ENCODE measurements around the gene CLASP2.

The CLASP2 gene

GRCh38 chr3:33637482-33637881 lies 80.6 kb downstream of the CLASP2 start:
- DNase-seq (ENCODE audit: low read depth, low spot score) = no peak

DNA sequence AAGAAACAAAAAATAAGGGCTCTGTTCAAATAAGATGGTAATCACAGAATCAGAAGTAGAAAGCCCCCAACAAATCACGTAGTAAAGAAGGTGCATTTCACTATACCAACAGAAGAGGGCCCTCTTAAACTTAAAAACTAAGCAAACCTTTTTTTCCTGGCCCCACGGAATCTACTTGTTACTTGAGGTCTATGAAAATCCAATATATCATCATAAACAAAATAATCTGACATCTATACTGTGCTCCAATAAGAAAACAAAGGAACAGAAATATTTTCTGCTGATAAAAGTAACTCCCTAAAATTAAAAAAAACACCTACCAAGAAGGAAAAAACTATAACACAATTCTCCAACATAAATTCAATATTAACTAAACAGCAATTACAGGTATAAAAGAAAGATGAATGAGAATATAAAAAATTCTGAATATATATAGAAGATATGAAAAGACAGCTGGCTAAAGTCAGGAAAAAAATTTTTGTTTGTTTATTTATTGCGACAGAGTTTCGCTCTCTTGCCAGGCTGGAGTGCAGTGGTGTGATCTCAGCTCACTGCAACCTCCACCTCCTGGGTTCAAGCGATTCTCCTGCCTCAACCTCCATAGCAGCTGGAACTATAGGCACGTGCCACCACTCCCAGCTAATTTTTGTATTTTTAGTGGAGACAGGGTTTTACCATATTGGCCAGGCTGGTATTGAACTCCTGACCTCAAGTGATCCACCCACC lies 81.8 kb downstream of the CLASP2 start:
- peak; percentile 51 for DNase-seq (ENCODE audit: low read depth, low spot score)

DNA sequence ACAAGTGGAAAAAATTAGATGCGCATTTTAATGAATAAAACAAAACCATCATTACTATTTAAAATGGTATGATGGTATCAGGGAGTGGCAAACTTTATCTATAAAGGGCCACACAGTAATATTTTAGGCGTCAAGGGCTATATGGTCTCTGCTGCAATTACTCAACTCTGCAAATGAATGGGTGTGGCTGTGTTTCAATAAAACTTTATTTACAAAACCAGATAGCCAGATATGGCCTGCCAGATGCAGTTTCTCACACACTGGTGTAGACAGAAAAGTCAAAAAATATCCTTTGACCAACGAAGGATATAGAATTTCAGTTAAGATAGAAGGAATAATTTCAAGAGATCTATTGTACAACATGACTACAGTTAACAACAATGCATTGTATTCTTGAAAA lies 83.8 kb downstream of the CLASP2 start:
- DNase-seq (ENCODE audit: low read depth, low spot score) = no peak

DNA sequence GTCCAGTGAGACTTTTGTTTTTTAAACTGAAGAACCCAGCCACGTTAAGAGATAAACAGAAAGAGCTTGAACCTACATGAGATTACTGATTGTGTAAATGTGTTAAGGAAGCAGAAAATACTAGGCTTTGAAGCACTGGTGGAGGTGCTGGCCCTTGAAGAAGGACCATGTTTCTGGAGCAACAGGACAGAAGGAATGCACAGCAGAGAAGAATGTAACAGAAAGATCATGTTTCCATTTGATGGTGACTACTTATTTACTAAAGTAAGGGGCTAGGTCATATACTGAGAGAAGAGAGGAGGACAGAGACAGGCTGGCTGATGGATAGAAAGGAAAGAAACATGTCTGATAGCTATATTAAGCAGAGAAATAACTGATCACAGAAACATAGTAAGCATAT lies 88.8 kb downstream of the CLASP2 start:
- DNase-seq (ENCODE audit: low read depth, low spot score) = no peak

- no peak for DNase-seq (ENCODE audit: low read depth, low spot score)
These were observed 93.3 kb downstream of the CLASP2 start for GRCh38 chr3:33624756-33625155.

- DNase-seq (ENCODE audit: low read depth, low spot score) = no peak
These were observed 105.0 kb downstream of the CLASP2 start for GRCh38 chr3:33613041-33613440.

- no peak for DNase-seq (ENCODE audit: low read depth, low spot score)
These were observed 105.4 kb downstream of the CLASP2 start for GRCh38 chr3:33612607-33613006.

DNA sequence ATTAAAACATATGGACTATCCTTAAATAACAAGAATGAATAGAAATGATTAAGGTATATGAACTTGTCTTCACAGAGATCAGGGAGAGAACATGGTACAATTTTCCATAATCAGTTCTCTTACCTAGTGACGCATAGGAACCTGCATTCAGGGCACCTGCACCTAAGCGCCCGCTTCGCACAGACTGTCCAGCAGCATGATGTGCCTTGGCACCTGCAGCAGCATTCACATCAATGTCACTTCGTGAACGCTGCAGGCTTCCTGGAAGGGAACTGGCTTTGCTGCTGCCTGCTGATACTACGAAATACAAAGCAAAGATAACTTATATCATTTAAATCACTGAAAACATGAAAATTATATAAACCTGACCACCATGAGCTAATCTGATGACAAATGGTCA lies 115.2 kb downstream of the CLASP2 start:
- no peak for DNase-seq (ENCODE audit: low read depth, low spot score)

GRCh38 chr3:33597257-33597689 lies 120.8 kb downstream of the CLASP2 start:
- no peak for DNase-seq (ENCODE audit: low read depth, low spot score)

DNA sequence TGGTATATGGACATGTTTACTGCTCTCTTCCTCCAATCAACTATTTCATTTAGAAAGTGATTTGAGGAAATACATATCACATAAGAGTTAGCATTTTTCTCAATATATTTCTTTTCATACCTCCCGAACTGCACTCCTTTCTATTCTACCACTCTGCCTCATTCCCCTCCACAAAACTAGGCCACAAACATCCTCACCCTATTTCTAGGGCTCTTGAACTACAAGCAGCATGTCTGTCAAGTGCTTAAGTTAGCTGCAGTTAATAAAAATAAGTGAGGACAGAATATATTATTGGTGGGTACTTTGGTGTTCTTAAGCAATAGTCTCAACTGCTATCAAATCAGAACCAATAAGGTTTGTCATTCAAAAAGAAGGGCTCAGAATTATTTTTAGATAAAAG lies 125.1 kb downstream of the CLASP2 start:
- DNase-seq (ENCODE audit: low read depth, low spot score) = no peak

DNA sequence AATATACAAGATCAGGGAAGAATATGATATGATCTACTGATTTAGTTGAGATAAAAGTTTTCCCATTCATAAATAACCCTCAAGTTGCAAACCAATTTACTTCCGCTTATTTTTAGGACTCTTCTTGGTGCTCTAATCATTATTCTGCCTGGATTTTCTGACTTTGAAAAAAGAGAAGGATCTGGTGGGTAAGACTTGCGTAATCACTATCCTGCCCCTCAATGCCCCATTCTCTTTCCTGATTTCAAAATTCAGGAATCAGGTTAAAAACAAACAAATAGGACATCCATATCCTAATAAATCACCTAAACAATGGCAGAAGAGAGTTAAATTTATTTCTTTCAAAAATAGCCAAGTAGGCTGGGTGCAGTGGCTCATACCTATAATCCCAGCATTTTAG lies 127.5 kb downstream of the CLASP2 start:
- DNase-seq (ENCODE audit: low read depth, low spot score) = no peak

DNA sequence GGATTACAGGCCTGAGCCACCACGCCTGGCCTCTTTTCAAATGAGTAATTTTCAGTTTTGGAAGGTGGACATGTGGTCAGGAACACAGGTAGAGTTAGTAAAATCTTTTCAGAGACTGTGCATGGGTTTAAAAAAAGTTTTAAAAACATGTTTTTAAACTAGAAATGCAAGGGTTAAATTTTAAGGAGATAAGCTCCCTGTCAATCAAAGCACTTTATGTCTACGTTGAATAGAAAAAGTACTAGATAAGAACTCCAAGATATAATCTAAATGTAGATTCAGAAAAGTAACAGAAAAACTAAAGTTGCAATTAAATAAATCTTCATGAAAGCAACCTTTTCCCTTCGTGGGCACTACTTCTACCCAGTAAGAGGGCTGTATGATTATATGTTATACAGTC lies 131.7 kb downstream of the CLASP2 start:
- no peak for DNase-seq (ENCODE audit: low read depth, low spot score)

DNA sequence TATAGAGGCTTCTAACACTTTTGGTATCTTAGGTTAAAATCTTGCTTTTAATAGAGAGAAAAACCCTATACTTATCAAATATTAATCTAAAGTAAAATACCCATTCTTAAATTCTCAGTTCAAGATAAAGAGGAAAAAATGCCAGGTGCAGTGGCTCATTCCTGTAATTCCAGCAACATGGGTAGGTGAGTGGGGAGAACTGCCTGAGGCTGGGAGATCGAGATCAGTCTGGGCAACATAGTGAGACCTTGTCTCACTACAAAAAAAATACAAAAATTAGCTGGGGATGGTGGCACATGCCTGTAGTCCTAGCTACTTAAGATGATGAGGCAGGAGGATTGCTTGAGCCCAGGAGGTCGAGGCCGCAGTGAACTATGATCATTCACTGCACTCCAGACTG lies 135.8 kb downstream of the CLASP2 start:
- DNase-seq (ENCODE audit: low read depth, low spot score) = no peak

DNA sequence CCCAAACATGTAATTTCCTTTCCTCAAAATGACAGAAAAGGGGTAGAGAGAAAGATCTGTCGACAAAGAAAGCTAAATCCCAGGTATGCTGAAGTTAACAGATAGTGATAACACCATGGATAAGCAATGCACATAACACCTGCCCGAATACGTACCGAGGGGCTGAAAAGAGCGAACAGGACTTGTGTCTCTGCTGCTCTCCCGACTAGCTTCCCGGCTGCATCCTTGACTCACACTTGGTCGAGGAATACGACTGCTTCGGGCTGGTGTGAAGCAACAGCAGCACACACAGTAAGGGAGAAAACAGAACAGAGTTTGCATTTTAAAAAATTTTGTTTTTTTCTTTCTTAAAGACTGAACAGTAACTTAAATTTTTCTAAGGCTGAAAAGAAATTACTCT lies 136.4 kb downstream of the CLASP2 start:
- no peak for DNase-seq (ENCODE audit: low read depth, low spot score)

DNA sequence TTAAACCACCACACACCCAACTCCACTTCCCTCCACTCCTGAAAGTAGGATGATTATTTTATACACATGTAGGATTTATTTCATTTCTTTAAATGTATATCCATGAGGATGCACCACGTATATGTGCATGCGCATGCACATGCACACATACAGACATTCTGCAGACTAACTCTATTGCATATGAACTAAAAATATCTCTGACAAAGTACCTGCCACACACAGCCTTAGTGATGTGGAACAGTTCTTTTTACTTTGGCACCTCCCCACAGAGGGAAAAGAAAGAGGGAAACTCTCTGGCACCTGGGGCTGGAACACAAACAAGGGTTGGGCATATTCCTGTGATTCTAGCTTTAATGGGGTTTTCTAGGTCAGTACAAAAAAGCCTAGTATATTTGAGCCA lies 138.2 kb downstream of the CLASP2 start:
- DNase-seq (ENCODE audit: low read depth, low spot score) = no peak

DNA sequence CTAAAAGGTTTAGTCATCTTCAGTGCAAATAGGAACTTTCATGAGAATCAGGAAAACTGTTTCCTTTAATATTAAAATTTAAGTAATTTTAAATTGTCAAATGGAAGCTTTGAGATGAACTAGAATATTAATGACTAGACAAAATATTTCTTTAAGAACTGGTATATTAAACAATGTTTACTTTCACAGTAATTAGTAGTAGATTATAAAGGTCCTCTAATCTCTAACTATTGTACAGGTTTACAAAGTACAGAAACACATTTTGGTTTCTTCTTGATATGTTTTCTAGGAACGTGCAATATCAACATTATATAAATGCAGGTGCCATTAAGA lies 138.9 kb downstream of the CLASP2 start:
- DNase-seq (ENCODE audit: low read depth, low spot score) = no peak

GRCh38 chr3:33578325-33579177 lies 139.5 kb downstream of the CLASP2 start:
- DNase-seq (ENCODE audit: low read depth, low spot score) = no peak

GRCh38 chr3:33577588-33577987 lies 140.5 kb downstream of the CLASP2 start:
- no peak for DNase-seq (ENCODE audit: low read depth, low spot score)

DNA sequence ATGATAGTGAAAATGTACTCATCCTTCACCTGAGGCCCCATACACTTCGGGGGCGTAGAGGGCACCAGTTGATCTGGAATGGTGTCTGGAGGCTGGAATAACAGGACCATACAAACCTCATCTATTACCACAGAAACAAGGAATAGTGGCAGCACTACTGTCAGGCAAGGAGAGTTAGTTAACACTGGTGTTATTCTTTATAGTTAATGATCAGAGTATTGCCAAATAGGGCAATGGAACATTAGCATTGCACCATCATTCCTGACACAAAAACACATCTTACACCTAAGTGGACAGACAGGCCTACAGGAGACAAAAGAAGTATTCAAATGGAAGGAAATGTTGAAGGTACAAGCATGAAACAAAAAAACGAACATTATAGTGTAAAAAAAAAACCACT lies 140.9 kb downstream of the CLASP2 start:
- DNase-seq (ENCODE audit: low read depth, low spot score) = no peak

GRCh38 chr3:33575311-33575710 lies 142.7 kb downstream of the CLASP2 start:
- no peak for DNase-seq (ENCODE audit: low read depth, low spot score)

- no peak for DNase-seq (ENCODE audit: low read depth, low spot score)
These were observed 160.2 kb downstream of the CLASP2 start for GRCh38 chr3:33557829-33558228.

DNA sequence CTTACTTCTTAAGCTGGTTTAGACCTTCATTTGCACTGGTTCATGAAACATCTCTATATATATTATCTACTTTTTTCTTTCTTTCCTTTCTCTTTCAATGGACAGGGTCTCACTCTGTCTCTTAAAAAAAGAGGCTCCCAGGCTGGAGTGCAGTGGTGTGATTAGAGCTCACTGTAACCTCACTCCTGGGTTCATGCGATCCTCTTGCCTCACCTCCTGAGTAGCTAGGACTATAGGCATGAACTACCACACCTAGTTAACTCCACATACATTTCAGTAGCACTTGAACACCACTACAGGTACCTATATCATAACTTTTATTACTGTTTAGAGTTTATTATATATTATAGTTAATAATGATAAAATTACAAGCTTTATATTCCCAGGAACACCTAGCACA lies 160.8 kb downstream of the CLASP2 start:
- no peak for DNase-seq (ENCODE audit: low read depth, low spot score)

DNA sequence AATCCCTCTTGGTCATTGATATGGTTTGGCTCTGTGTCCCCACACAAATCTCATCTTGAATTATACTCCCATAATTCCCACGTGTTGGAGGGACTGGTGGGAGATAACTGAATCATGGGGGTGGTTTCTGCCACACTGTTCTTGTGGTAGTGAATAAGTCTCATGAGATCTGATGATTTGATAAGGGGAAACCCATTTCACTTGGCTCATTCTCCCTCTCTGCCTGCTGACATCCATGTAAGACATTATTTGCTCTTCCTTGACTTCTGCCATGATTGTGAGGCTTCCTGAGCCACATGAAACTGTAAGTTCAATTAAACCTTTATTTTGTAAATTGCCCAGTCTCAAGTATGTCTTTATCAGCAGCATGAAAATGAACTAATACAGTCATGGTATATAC lies 171.0 kb downstream of the CLASP2 start:
- DNase-seq (ENCODE audit: low read depth, low spot score) = no peak

All from smooth muscle cell of the brain vasculature (primary cell).